Caki2 (cell line): ENCODE results near the gene CDH13. TPM values are rescaled to one million over a fixed set of nuclear protein-coding genes. Genes with fewer than 3 reads are reported as not detected.

Experiments
- DNase-seq: peaks from one replicate; pipeline ENCODE4 v3.0.0-alpha.2; 2015; ENCODE audit warnings: low read depth
- in situ Hi-C: cut with HindIII; loops from 2 replicates; pipeline ENCODE4 v1.10.0; 2016; ENCODE audit warnings: low sequenced_read_pairs, low pct_unique_long_range_greater_than_20kb, mixed read lengths
- total RNA-seq: library from RNA; depleted of rRNA; stranded (reverse); fragments of >200 nt; shearing (Covaris generic); gene quantifications from 2 replicates; pipeline ENCODE4 v1.2.3, GENCODE V29; 2014; ENCODE audit warnings: low replicate concordance

CDH13 gene
- total RNA-seq, 1 experiment from 2014 or later, result not detected

- in situ Hi-C loops, result no loop called here
- no peak for DNase-seq
These were observed 1180.5 kb downstream of the CDH13 start for GRCh38 chr16:83807327-83807709.

- DNase-seq, result peak; percentile 86
- in situ Hi-C loops, result no loop called here
These were observed 1181.2 kb downstream of the CDH13 start, which contains the start of gene HSBP1 for GRCh38 chr16:83807710-83808572. TSS of gene HSBP1 (plus strand) at chr16:83807978. CDS start at chr16:83808077, 99 bp downstream.

- DNase-seq, result no peak
- in situ Hi-C loops, result no loop called here
These were observed 1181.8 kb downstream of the CDH13 start for GRCh38 chr16:83808573-83809014.

- DNase-seq, result no peak
- in situ Hi-C loops, result no loop called here
These were observed 1182.3 kb downstream of the CDH13 start for GRCh38 chr16:83809092-83809491.

- DNase-seq, result no peak
- in situ Hi-C loops, result no loop called here
These were observed 1184.1 kb downstream of the CDH13 start for GRCh38 chr16:83810901-83811300.

- in situ Hi-C loops, result no loop called here
- DNase-seq, result peak; percentile 10
These were observed 1187.3 kb downstream of the CDH13 start for GRCh38 chr16:83813823-83814658.

GRCh38 chr16:83814659-83814985, 1187.9 kb downstream of the CDH13 start:
- no peak for DNase-seq
- in situ Hi-C loops, result no loop called here

- in situ Hi-C loops, result no loop called here
These were observed 1190.3 kb downstream of the CDH13 start for GRCh38 chr16:83817022-83817421.

GRCh38 chr16:83818276-83818675, 1191.5 kb downstream of the CDH13 start:
- DNase-seq, result no peak
- in situ Hi-C loops, result no loop called here

More at GRCh38 chr16:83817022-83817421, 1190.3 kb downstream of the CDH13 start:
- DNase-seq, result no peak

GRCh38 chr16:83819361-83819760, 1192.6 kb downstream of the CDH13 start:
- in situ Hi-C loops, result no loop called here

GRCh38 chr16:83826146-83826913, 1199.6 kb downstream of the CDH13 start:
- peak; percentile 65 for DNase-seq
- in situ Hi-C loops, result no loop called here

More at GRCh38 chr16:83819361-83819760, 1192.6 kb downstream of the CDH13 start:
- no peak for DNase-seq

- DNase-seq, result no peak
These were observed 1203.5 kb downstream of the CDH13 start for GRCh38 chr16:83830091-83830768.

GRCh38 chr16:83830769-83831455, 1204.1 kb downstream of the CDH13 start:
- no peak for DNase-seq
- in situ Hi-C loops, result no loop called here

More at GRCh38 chr16:83830091-83830768, 1203.5 kb downstream of the CDH13 start:
- in situ Hi-C loops, result no loop called here

GRCh38 chr16:83831456-83831987, 1204.8 kb downstream of the CDH13 start:
- DNase-seq, result no peak

GRCh38 chr16:83833921-83834320, 1207.2 kb downstream of the CDH13 start:
- DNase-seq, result no peak
- in situ Hi-C loops, result no loop called here

More at GRCh38 chr16:83831456-83831987, 1204.8 kb downstream of the CDH13 start:
- in situ Hi-C loops, result no loop called here

- DNase-seq, result peak; percentile 7
- in situ Hi-C loops, result no loop called here
These were observed 1209.1 kb downstream of the CDH13 start for GRCh38 chr16:83835586-83836566.
